IPS DF 4.7 (cell line): ENCODE data around the gene GTF3C1.
"Not testable (repeated sequence)": the region's sequence is repeated elsewhere in the genome, so short reads cannot be mapped to it uniquely, and the experiment has no call there.

Experiments
- DNase-seq: peaks from one replicate; pipeline ENCODE4 v3.0.0-alpha.2; 2013; ENCODE audit warnings: low spot score; ENCODE audit errors: extremely low read depth

GTF3C1 gene

DNA sequence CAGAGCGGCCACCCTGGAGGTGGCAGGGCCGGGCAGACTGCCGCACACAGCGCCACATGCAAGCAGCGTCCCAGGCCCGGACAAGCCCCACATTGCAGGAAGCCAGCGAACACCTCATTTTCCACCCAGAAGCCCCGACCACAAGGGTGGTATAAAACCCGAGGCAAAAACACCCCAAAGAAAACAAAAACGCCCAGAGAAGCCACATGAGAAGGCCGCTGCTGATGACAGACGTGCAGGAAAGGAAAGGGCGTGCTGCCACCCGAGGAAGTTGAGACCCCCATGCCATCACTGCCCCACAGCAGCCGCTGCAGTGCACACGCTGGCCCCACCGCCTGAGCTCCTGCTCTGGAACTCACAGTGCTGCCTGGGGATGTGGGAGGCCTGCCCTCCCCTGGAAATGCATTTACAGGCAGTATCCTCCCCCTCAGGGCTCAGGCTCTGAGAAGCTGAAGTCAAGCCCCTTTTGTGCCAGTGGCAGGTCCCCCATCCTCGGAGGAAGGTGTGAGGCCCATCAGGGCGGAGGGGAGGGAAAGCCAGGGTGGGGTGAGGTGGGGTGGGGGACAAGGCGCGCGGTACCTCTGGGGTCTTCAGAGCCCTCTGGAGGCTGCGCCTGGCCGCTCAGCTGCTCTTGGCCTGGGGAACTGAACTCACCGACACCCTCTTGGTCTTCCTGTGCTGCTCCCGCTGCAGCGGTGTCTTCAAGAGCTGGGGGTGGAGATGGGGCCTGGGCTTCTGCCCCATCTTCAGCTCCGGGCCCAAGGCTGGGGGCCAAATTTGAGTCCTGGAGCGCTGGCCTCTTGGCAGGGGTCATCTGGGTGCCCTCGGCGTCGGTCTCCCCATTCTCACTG, 85.7 kb downstream of the GTF3C1 start:
- DNase-seq = no peak

DNA sequence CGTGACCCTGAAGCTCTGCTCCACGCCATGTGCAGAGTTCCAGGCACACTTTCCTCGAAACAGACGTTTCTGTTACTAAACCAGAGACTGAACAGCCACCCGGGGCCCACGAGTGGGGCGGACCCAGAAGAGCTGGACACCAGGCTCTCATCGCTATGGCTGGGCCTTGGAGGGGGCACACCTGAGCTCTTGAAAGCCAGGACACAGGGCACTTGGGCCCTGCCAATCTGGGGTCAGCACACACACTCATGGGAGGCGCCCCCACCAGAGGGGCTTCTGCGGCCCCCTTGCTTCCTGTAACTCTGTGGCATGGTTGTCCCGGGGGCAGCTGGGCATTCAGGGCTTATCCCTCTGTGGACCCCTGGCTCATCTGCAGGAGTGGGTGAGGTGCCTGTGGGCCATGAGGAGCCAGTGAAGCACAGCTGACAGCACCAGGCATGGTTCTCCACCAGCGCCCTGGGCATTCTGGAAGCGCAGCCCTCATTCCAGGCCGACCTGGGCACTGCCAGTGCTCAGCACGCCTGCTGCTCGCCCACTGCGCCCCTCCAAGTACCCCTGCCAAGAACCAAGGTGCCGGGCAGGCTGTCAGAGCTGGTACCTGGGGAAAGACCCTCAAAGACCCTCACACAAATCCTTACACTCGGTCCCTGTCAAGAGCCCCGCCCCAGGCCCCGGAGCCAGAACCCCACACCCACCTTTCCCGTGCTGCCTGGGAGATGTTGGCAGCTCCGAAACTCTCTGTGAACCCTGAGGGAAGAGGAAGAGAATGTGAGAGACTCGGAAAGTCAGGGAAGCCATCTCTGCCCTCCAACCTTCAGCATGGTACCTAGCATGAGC, 86.6 kb downstream of the GTF3C1 start:
- no peak for DNase-seq

DNA sequence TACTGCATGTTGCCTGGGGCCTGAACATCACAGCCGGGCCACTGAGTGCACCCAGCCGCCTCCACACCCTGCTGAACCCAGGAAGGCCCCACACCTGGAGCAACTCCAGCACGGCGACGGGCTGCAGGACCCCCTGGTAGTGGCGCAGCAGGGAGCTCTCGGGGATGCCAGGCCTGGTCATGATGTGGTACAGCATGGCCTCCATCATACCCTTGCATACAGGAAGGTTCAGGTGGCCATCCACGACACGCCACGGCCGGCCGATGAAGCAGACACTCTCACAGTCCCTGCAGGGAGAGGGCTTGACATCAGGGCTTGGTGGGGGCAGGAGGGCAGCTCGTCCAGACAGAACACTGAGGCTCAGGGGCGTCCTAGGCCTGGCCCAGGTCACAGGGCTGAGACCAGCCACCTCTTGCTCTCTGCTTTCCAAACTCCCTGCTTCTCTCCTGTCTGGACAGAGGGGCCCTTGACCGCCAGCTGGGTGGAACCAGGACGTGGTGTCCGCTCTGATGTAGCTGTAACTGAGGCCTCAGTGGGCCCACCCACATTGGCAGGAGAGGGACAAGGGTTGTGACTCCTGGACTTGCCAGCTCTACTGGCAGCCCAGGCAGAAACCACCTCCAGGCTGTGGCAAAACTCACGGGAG, 87.4 kb downstream of the GTF3C1 start:
- no peak for DNase-seq

DNA sequence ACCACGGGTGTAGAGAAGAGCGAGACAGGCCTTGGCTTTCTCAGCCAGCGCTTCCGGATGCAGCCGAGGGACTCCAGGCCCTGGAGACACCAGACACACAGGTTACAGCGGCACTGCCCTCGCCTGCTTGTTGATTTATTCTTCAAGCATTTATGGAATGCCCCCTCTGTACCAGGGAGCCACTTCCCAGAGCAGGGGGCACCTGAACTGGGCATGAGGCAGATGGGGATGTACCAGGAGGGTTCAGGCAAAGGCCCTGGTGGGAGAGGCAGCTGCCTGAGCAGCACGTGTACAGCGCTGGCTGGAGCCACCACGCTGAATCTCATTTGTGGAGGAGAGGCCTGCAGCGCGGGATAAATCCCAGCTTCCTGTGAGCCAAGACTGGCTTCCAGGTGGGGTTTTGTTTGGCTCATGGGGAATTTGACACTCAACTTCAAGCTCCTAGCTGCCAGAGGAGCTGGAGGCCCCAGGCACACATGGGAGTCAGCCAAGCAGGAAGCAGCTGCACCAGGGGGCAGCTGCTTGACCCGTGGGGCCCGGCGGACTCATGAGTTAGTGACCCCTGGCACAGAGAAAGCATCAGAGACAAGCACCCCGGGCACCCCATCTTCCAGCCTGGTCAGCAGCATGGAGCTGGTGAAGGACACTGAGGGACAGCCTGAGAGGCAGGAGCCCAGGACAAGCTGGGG, 88.1 kb downstream of the GTF3C1 start:
- no peak for DNase-seq

DNA sequence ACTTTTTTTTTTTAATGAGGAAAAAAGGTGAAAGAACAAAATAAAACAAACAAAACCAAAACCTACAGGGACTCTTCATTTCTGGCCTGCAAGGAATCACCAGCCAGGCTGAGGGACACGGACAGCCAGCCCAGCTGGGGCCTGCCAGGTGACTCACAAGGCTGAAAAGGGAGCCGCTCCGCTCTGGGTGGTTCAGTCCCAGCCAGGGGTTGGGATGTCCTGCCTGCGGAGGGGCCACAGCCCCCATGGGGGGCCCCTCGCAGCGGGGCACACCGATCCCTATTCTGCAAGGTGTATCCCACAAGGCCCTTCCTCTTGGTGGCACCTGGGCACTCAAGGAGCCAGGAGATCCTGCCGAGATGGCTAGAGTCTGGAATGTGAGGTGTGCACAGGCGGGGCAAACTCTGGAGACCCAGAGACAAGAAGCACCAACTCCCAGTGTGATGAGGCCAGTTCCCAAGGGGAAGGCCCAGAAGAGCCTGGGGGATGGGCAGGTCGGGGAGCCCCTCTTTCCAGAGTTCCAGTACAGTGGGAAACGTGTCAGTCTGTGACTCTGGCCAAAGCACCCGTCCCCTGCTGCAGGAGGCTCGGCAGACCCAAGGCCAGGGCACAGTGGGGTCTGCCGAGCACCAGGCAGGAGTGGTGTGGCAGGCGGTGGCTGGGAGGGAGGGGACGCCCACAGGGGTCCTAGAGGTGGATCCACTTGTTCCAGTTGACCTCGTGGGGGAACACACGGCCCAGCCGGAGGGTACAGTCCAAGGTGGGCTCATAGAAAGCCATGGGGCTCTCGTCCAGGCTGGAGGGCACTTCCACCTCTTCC, 88.8 kb downstream of the GTF3C1 start:
- no peak for DNase-seq

DNA sequence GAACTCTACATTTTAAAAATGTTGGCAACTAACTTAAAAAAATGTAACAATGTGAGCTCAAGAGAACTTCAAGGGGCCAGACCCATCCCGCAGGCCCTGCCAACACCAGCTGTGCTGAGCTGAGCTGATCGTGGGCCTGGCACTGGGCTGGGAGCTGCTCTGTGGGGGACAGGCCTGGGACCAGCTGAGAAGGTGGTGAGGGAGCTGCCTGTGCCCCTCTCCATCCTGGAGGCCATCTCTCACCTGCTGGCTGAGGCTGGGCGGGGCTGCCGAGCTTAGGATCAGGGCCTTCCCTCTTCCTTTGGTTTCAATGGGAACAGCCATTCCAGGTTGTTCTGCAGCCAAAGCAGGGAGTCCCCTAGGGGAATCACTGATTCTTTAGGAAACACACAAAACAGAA, 89.5 kb downstream of the GTF3C1 start:
- no peak for DNase-seq

DNA sequence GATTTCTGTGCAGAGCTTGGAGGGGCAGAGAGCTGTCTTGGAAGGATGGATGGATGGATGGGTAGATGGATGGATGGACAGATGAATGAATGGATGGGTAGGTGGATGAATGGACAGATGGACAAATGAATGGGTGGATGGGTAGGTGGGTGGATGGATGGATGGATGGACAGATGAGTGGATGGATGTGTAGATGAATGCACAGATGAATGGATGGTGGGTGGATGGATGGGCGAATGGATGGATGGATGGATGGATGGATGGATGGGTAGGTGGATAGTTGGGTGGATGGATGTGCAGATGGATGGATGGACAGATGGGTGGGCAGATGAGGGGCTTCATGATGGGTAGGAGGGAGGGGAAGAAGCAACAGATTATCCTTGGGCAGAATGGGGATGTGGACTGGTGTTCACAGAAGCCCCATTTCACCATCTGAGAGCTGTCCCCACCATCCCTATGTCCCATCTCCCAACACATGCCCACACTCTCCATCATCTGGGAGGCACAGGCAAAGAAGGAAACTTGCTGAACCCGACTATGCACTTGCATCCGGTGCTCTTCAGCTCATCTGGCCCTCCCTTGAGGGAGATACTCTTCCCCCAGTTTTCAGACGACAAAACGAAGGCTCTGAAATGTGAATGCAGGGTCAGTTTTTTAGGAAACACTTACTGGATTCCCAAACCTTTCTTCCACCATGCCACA, 90.6 kb downstream of the GTF3C1 start:
- no peak for DNase-seq

DNA sequence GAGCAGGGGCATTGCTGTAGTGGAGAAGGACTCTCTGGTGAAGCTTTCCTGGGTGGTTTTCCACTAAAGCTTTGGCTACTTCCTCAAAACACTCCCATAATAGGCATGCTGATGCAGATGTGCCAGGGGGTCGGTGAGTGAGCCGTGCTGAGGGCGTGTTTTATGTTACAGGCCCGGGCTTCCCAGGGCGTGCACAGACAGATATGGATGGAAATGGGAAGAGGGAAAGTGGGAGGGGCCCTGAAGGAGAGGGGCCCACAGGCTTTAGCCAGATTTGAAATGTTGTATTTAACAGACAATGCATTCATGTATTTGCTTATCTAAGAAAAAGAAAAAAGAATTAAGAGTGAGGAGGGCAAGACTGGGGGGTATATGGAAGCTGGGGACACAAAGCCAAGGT, 91.5 kb downstream of the GTF3C1 start:
- DNase-seq = no peak

DNA sequence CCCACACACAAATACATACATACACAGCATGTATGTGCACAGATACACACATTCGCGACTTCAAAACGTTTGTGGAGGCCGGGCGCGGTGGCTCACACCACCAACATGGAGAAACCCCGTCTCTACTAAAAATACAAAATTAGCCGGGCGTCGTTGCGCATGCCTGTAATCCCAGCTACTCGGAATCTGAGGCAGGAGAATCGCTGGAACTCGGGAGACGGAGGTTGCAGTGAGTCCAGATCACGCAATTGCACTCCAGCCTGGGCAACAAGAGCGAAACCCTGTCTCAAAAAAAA, 92.2 kb downstream of the GTF3C1 start:
- not testable (repeated sequence) for DNase-seq

DNA sequence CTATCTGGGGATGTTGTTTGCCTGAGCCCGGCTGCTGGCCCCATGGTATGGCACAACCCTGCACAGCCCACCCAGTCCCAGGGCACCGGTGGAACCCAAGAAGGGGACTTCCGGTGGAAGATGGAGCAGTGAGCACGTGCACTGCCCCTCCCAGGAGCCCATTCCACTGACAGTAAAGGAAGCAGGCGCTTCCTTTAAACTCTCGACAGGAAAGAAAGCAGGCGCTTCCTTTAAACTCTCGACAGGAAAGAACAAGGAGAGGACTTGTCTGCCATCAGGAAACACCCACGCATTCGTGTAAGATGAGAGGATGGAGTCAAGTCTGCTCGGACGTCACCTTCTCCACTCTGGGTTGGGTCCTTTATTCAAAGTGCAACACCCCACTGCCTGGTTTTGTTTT, 94.0 kb downstream of the GTF3C1 start:
- no peak for DNase-seq

DNA sequence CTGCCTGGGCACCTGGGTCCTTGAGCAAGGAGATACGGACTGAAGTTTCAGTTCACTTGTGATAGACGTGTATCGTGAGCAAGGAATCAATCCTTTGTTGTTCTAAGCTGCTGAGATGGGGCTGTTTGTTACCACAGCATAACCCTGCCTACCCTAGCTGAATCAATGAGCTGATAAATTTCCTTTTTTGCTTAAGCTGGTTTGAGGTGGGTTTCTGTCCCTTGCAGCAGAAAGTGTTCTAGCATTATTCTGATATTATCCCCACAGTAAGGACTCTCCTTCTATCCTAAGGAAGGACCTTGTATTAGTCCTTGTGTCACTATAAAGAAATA, 96.3 kb downstream of the GTF3C1 start:
- DNase-seq = no peak

DNA sequence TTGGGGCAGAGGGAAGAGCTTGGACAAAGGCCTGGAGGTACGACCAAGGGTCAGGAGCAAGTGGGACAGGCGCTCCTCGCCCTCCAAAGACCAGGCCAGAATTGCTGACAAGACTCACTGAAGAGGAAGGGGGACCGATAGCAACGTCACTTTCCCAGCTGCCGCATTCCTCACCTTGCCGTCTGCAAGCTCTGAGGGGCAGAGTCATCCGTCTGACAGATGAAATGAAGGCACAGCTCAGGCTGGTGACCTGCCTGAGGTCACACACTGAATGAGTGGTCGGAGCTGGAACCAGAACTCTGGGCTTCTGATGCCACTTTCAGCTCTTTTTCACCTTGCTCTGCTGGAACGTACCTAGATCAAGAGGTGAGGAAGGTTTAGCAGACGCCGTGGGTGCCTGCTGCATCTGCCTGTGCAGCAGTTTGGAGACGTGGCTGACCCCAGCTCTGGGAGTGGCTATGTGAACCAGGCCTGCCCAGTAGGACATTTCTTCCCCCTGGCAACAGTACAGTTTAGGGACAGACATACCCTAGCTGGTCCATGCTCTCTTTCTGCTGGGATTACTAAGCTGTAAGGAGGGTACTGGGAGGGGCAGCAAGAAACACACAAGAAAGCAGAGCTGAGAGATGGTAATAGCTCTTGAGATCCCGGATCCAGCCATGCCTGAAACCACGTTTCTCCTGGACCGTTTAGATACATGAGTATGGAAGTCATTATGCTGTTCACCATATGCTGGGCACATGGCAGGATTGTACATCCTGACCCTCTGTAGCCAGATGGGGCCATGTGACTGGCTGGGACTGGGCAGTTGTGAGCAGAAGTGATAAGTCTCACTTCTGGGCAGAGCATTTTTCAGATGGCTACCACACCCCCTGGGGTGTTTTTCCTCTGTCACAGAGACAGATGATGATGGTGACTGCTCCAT, 96.9 kb downstream of the GTF3C1 start:
- no peak for DNase-seq

DNA sequence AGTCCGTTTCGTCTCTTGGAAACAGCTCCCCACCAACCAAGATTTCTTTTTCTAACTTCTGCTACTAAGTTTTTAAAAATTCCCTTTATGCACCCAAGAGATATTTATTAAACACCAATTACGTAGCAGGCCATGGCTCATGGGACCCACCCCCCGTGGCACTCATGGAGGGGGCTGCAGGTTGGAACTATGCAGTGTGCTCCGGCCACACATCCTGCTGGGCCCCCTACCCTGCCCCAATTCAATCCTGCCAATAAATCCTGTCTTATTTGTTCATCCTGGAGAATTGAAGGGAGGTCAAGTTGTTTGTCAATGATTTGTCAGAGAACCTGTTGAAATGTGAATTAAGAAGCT, 99.5 kb downstream of the GTF3C1 start:
- DNase-seq = no peak

DNA sequence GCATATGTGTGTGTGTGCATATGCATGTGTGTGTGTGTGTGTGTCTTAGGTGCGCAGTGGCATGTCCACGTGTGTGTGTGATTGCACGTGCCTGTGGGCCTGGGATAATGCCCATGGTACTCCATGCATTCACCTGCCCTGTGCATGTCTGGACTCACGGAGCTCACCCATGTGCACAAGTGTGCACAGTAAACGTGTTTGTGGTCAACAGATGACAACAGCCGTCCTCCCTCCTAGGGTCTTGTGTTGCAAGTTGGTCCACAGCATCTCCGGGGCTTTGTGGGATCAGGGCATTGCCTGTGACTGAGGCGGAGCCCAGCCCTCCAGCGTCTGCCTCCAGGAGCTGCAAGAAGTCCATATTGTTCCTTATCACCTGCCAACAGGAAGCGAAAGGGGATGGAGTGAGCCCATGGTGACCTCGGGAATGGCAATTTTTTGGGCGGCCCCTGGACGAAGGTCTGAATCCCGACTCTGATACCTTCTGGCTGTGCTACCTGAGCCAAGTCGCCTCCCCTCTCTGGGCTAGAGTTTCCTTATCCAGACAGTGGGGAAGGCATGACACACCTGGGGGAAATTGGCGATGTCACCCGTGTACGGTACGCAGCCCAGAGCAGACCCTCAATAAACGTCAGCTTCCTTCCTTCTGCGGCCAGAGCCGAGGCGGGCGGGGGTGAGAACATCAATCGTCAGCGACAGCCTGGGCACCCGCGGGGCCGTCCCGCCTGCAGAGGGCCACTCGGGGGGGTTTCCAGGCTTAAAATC, 100.1 kb downstream of the GTF3C1 start:
- no peak for DNase-seq

DNA sequence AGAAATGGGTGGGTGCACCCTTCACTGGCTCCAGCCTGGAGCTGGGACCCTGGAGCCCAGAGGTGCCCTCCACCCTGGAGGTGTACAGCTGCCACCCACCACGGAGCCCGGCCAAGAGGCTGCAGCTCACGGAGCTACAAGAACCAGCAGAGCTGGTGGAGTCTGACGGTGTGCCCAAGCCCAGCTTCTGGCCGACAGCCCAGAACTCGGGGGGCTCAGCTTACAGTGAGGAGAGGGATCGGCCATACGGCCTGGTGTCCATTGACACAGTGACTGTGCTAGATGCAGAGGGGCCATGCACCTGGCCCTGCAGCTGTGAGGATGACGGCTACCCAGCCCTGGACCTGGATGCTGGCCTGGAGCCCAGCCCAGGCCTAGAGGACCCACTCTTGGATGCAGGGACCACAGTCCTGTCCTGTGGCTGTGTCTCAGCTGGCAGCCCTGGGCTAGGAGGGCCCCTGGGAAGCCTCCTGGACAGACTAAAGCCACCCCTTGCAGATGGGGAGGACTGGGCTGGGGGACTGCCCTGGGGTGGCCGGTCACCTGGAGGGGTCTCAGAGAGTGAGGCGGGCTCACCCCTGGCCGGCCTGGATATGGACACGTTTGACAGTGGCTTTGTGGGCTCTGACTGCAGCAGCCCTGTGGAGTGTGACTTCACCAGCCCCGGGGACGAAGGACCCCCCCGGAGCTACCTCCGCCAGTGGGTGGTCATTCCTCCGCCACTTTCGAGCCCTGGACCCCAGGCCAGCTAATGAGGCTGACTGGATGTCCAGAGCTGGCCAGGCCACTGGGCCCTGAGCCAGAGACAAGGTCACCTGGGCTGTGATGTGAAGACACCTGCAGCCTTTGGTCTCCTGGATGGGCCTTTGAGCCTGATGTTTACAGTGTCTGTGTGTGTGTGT, 100.9 kb downstream of the GTF3C1 start:
- no peak for DNase-seq

DNA sequence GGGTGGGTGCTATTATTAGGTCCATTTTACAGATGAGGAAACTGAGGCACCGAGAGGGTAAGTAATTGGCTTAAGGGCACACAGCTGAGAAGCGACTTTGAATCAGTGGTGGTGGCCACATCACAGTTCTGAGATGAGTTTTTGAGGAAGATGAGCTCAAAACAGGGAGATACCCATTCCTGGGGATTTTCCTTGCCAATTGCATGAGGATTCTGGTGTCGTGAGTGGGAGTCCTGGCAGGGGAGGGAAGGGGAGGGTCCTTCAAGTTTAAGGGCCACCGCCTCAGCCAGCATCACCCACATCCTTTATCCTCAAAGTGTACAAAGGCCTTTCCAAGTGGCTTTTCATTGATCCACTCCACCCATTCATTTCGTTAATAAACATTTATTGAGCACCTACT, 102.4 kb downstream of the GTF3C1 start:
- DNase-seq = no peak

DNA sequence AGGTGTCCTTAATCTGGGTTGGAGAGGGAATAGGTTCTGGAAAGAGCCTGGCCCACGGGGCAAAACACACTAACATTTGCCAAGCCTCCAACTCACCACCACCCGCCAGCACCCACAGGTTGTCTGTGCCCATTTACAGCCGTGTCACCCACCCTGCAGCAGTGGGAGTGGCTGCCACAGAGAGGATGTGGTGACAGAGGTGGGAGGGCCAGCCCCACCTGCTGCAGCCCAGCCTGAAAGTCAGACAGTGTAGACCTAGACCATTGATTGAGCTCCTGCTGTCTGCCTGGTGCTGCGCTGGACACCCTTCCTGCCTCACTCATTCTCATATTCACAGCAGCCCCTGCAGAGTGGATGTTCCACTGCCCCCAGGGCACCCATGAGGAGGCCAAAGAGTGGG, 103.0 kb downstream of the GTF3C1 start:
- DNase-seq = no peak
